Nephron progenitor cell (in vitro differentiated cells): Measurements from ENCODE around the gene ENO4.

Experiments
- DNase-seq: peaks from one replicate; pipeline ENCODE4 v3.0.0; 2021
- H3K27ac Mint-ChIP-seq: 2 replicates; pipeline ENCODE4 v1.8.0; 2021; ENCODE audit warnings: mild to moderate bottlenecking, moderate library complexity, mixed read lengths
- H3K27me3 Mint-ChIP-seq: 2 replicates; pipeline ENCODE4 v1.8.0; 2021; ENCODE audit warnings: mild to moderate bottlenecking, low read depth, mixed read lengths; ENCODE audit not compliant: poor library complexity
- H3K36me3 Mint-ChIP-seq: 2 replicates; pipeline ENCODE4 v1.8.0; 2021; ENCODE audit warnings: low read depth, mixed read lengths
- H3K4me1 Mint-ChIP-seq: 2 replicates; pipeline ENCODE4 v1.8.0; 2021; ENCODE audit warnings: mixed read lengths
- H3K4me3 Mint-ChIP-seq: 2 replicates; pipeline ENCODE4 v1.8.0; 2021; ENCODE audit warnings: mild to moderate bottlenecking, moderate library complexity, mixed read lengths
- H3K9me3 Mint-ChIP-seq: 2 replicates; pipeline ENCODE4 v1.8.0; 2021; ENCODE audit warnings: mild to moderate bottlenecking, moderate library complexity, mixed read lengths
- TF ChIP-seq, protein P1 (sequence below): fragments of 200-600 bp; sonication (generic); IDR thresholded peaks from 2 replicates; pipeline ENCODE4 v1.5.0; 2021; ENCODE audit warnings: antibody characterized with exemption

The ENO4 gene

DNA sequence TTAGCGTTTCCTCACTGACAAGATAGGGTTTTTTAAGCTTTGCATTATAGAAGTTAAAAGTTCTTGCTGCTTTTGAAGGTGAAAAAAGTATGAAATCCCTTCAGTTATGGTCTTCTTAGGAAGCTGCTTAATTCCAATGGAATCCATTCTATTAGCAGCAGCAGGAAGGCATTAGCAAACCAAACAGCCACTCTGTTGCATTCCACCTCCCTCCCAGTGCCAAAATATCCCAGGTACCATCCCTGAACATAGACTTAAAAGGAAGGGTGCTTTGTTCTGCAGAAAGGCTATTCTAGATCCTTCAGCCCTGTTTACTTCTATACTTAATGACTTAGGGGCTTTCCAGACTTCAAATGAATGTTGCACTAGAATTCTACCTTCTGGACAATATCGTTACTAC, 23.8 kb downstream of the ENO4 start:
- H3K27ac Mint-ChIP-seq: no peak overlapping the region
- peaks cover 6% of the 10 kb centered on the region for H3K36me3 Mint-ChIP-seq
- H3K4me1 Mint-ChIP-seq: no peaks in the 10 kb centered on the region
- peaks cover 5% of the 10 kb centered on the region for H3K9me3 Mint-ChIP-seq
- DNase-seq: no peak
- TF ChIP-seq, protein P1, sequence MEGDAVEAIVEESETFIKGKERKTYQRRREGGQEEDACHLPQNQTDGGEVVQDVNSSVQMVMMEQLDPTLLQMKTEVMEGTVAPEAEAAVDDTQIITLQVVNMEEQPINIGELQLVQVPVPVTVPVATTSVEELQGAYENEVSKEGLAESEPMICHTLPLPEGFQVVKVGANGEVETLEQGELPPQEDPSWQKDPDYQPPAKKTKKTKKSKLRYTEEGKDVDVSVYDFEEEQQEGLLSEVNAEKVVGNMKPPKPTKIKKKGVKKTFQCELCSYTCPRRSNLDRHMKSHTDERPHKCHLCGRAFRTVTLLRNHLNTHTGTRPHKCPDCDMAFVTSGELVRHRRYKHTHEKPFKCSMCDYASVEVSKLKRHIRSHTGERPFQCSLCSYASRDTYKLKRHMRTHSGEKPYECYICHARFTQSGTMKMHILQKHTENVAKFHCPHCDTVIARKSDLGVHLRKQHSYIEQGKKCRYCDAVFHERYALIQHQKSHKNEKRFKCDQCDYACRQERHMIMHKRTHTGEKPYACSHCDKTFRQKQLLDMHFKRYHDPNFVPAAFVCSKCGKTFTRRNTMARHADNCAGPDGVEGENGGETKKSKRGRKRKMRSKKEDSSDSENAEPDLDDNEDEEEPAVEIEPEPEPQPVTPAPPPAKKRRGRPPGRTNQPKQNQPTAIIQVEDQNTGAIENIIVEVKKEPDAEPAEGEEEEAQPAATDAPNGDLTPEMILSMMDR: no peak
- peaks cover 3% of the 10 kb centered on the region for H3K27me3 Mint-ChIP-seq
- no peak overlapping the region for H3K4me3 Mint-ChIP-seq

DNA sequence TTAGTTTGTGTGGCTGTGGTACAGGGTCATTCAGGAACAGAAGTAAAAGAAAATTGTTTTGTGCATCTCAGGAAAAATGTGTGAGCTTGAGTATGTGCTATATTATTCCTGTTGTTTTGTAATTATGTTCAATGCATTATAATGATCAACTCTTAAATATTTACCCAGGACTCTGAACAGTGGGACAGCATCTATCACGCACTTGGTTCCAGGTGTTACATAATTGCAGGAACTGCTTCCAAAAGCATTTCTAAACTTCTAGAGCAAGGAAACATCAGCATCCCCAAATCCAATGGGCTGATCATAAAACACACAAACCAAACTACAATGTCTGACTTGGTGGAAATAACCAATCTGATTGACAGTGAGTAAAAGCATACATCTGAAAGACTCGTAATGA, 26.6 kb downstream of the ENO4 start:
- Mint-ChIP-seq H3K36me3 (peaks cover 6% of the 10 kb centered on the region), H3K27ac (no peak overlapping the region), H3K9me3 (peaks cover 5% of the 10 kb centered on the region), H3K27me3 (peaks cover 10% of the 10 kb centered on the region), H3K4me3 (no peak overlapping the region), H3K4me1 (no peaks in the 10 kb centered on the region)
- TF ChIP-seq, protein P1: no peak
- DNase-seq: no peak

DNA sequence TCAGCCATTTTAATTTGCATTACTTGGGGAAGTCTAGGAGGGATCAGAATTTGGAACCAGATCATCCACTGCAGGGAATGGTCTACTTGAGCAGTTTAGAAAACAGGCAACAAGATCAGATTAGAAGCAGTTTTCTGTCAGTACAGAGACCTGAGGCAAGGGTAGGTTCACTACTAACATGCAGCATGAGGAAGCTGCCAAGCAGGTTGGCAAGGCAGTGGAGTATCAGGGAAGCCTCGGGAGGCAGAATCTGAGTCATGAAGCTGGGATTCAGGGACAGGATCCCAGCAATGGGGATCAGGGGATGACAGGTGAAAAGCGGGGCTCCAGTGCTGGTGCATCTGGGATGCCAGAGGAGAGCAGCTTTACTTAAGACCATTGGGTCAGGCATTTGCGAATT, 28.1 kb downstream of the ENO4 start:
- DNase-seq: no peak
- Mint-ChIP-seq H3K9me3 (peaks cover 3% of the 10 kb centered on the region), H3K27me3 (peaks cover 15% of the 10 kb centered on the region), H3K36me3 (peaks cover 3% of the 10 kb centered on the region), H3K4me1 (no peaks in the 10 kb centered on the region), H3K27ac (no peak overlapping the region), H3K4me3 (no peak overlapping the region)
- TF ChIP-seq, protein P1: no peak

DNA sequence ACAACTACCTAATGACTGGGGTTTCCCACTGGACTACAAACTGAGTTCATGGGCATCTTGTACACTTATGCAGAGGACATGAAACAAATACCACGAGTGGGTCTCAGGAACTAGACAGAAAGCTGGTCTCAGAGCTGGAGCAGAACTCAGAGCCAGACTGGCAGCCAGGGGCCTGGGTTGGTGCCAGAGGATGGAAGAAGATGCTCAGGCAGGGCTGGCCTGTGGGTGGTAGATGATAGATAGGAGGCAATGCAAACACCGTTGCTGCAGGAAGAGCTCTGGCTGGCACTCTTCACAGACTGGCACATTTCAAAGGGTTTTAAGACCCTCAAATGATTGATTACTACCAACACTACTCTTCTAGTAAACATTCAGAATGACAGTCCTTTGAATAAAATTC, 28.8 kb downstream of the ENO4 start:
- H3K4me3 Mint-ChIP-seq: no peak overlapping the region
- H3K4me1 Mint-ChIP-seq: no peaks in the 10 kb centered on the region
- H3K27ac Mint-ChIP-seq: no peak overlapping the region
- TF ChIP-seq, protein P1: no peak
- no peaks in the 10 kb centered on the region for H3K36me3 Mint-ChIP-seq
- H3K9me3 Mint-ChIP-seq: no peaks in the 10 kb centered on the region
- peaks cover 15% of the 10 kb centered on the region for H3K27me3 Mint-ChIP-seq
- DNase-seq: no peak

DNA sequence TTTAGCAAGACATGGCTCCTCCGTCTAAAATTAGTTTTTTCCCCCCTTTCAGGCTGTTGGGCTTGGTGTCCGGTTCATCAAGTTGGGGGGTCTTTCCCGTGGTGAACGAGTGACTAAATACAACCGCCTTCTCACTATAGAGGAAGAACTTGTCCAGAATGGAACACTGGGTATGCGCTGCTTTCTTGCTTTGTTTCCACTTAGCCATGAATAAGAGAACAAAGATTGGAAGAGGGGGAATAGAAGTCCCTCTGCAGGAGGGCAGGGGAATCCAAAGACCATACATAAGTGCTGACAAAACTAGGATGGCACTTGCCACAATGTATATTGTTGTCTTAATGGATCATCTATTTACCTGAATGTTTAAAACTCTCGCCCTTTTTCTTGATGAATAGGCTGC, 30.5 kb downstream of the ENO4 start:
- Mint-ChIP-seq H3K27ac (no peak overlapping the region), H3K4me1 (no peaks in the 10 kb centered on the region), H3K9me3 (no peaks in the 10 kb centered on the region), H3K27me3 (peaks cover 15% of the 10 kb centered on the region), H3K36me3 (no peaks in the 10 kb centered on the region), H3K4me3 (no peak overlapping the region)
- no peak for DNase-seq
- TF ChIP-seq, protein P1: no peak

DNA sequence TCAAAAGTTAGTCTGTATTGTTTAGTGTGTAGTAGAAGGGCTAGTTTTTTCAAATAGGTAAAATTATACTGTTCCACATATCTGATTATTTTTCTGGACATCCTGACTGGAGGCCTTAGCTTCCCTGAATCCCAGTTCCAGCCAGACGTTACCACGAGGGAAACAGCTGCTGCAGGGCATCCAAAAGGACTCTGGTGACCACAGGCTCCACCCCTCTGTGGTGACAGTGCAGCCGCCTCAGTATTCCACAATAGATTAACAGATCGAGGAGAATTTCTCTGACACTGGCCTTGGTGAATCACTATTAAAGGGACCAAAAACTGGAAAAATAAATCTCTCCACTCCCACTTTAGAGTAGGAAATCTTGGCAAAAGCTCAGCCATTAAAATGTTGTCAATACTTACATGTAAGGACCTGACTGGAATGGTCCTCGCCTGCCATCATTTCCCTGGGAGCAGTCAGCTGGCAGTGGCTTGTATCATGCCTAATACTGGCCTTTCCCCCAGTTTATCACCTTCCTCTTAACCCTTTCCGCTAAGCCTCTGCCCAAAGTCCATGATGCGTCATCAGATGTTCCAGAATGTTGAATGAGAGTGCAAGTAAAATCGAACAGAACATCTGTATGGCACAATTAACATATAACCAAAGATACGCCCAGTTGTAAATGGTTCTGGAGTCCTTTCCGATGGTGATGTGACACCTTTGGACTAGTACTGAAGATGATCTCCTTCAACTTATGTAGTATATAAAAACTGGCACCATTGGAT, 31.6 kb downstream of the ENO4 start:
- no peaks in the 10 kb centered on the region for H3K4me1 Mint-ChIP-seq
- H3K9me3 Mint-ChIP-seq: no peaks in the 10 kb centered on the region
- no peaks in the 10 kb centered on the region for H3K36me3 Mint-ChIP-seq

More for the DNA sequence above, 31.6 kb downstream of the ENO4 start:
- Mint-ChIP-seq H3K4me3 (no peak overlapping the region), H3K27me3 (peaks cover 15% of the 10 kb centered on the region), H3K27ac (no peak overlapping the region)
- no peak for DNase-seq
- TF ChIP-seq, protein P1: no peak
